ENCODE measurements around the gene LTN1. TPM values are rescaled to one million over a fixed set of nuclear protein-coding genes. Genes with fewer than 3 reads are reported as not detected.

LTN1 gene
- total and polyA plus RNA-seq, 2 of the 13 experiments (the other 11 are each of a cell fraction or from before 2014, with no cell fraction given), result 6.7 to 24.6 TPM

- TF ChIP-seq, protein P1, sequence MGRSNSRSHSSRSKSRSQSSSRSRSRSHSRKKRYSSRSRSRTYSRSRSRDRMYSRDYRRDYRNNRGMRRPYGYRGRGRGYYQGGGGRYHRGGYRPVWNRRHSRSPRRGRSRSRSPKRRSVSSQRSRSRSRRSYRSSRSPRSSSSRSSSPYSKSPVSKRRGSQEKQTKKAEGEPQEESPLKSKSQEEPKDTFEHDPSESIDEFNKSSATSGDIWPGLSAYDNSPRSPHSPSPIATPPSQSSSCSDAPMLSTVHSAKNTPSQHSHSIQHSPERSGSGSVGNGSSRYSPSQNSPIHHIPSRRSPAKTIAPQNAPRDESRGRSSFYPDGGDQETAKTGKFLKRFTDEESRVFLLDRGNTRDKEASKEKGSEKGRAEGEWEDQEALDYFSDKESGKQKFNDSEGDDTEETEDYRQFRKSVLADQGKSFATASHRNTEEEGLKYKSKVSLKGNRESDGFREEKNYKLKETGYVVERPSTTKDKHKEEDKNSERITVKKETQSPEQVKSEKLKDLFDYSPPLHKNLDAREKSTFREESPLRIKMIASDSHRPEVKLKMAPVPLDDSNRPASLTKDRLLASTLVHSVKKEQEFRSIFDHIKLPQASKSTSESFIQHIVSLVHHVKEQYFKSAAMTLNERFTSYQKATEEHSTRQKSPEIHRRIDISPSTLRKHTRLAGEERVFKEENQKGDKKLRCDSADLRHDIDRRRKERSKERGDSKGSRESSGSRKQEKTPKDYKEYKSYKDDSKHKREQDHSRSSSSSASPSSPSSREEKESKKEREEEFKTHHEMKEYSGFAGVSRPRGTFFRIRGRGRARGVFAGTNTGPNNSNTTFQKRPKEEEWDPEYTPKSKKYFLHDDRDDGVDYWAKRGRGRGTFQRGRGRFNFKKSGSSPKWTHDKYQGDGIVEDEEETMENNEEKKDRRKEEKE (IDR thresholded peaks at IDR 0.05), result no peak
- TF ChIP-seq, protein P2, sequence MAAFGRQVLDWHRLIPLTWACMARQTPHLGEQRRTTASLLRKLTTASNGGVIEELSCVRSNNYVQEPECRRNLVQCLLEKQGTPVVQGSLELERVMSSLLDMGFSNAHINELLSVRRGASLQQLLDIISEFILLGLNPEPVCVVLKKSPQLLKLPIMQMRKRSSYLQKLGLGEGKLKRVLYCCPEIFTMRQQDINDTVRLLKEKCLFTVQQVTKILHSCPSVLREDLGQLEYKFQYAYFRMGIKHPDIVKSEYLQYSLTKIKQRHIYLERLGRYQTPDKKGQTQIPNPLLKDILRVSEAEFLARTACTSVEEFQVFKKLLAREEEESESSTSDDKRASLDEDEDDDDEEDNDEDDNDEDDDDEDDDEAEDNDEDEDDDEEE (CRISPR knock-in tag; IDR thresholded peaks at IDR 0.05), result no peak
- no peak for TF ChIP-seq HHEX (CRISPR knock-in tag; IDR thresholded peaks at IDR 0.05)
- TF ChIP-seq PHF20 (CRISPR knock-in tag; IDR thresholded peaks at IDR 0.05), result peak; percentile 98
- no peak for TF ChIP-seq MTA1 (CRISPR knock-in tag; IDR thresholded peaks at IDR 0.05; ENCODE audit: borderline replicate concordance)
- peak; percentile 99 for TF ChIP-seq ZFX (CRISPR knock-in tag; IDR thresholded peaks at IDR 0.05; ENCODE audit: low read depth)
- TF ChIP-seq KLF6 (CRISPR knock-in tag; IDR thresholded peaks at IDR 0.05), result no peak
- TF ChIP-seq MXI1 (IDR thresholded peaks at IDR 0.05; ENCODE audit: borderline replicate concordance, low read depth, low read length), result peak; percentile 93; the same call in 1 of the 3 replicates
- TF ChIP-seq AHR (CRISPR knock-in tag; IDR thresholded peaks at IDR 0.05), result peak; percentile 82; the same call in 1 of the 2 replicates
- no peak for TF ChIP-seq ZBTB8A (CRISPR knock-in tag; IDR thresholded peaks at IDR 0.05; ENCODE audit: borderline replicate concordance, low read depth)
- TF ChIP-seq, protein P3, sequence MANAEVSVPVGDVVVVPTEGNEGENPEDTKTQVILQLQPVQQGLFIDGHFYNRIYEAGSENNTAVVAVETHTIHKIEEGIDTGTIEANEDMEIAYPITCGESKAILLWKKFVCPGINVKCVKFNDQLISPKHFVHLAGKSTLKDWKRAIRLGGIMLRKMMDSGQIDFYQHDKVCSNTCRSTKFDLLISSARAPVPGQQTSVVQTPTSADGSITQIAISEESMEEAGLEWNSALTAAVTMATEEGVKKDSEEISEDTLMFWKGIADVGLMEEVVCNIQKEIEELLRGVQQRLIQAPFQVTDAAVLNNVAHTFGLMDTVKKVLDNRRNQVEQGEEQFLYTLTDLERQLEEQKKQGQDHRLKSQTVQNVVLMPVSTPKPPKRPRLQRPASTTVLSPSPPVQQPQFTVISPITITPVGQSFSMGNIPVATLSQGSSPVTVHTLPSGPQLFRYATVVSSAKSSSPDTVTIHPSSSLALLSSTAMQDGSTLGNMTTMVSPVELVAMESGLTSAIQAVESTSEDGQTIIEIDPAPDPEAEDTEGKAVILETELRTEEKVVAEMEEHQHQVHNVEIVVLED (CRISPR knock-in tag; IDR thresholded peaks at IDR 0.05; ENCODE audit: borderline replicate concordance), result peak; percentile 78
- peak; percentile 88 for TF ChIP-seq SAP130 (CRISPR knock-in tag; IDR thresholded peaks at IDR 0.05; ENCODE audit: low read depth)
- peak; percentile 49; the same call in 1 of the 2 replicates for TF ChIP-seq HDAC2 (CRISPR knock-in tag; IDR thresholded peaks at IDR 0.05)
- TF ChIP-seq ZNF567 (CRISPR knock-in tag; IDR thresholded peaks at IDR 0.05; ENCODE audit: borderline replicate concordance), result no peak
- no peak for TF ChIP-seq ZNF550 (CRISPR knock-in tag; IDR thresholded peaks at IDR 0.05; ENCODE audit: borderline replicate concordance)
- 0 out of 2 replicates have a peak, but pooled peaks have one; percentile 28 for TF ChIP-seq HBP1 (CRISPR knock-in tag; IDR thresholded peaks at IDR 0.05; ENCODE audit: low read depth)
- TF ChIP-seq ZBTB25 (CRISPR knock-in tag; IDR thresholded peaks at IDR 0.05), result peak; percentile 30; the same call in 1 of the 2 replicates
- TF ChIP-seq ZNF230 (CRISPR knock-in tag; IDR thresholded peaks at IDR 0.05), result no peak; the same call in 1 of the 2 replicates
- no peak for TF ChIP-seq SUZ12 (IDR thresholded peaks at IDR 0.05; ENCODE audit: low read depth, low read length)
- no peak for TF ChIP-seq ZNF10 (CRISPR knock-in tag; IDR thresholded peaks at IDR 0.05; ENCODE audit: borderline replicate concordance, low read depth)
Measured at GRCh38 chr21:29024474-29025327, 32.0 kb upstream of the LTN1 start, which contains the start of gene USP16 (continued).

Measured in HepG2 (cell line).